ENCODE results near the gene NXNL1. TPM values are rescaled to one million over a fixed set of nuclear protein-coding genes. Genes with fewer than 3 reads are reported as not detected.

The NXNL1 gene
- total and polyA plus RNA-seq, 2 of the 8 experiments (the other 6 are each of a cell fraction or from before 2014, with no cell fraction given), result not detected

DNA sequence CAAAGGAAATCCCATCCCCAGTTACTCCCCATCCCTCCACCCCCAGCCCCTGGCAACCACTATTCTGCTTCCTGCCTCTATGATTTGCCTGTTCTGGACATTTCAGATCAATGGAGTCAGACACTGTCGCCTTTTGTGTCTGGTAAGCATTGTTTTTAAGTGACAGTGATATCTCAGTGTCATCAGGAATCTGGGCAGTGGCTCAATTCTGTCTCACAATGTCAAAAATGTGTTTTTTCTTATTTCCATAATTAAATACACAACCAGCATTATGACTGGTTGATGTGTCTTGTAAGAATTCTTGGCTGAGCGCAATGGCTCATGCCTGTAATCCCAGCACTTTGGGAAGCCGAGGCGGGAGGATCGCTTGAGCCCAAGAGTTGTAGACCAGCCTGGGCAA, 30.6 kb upstream of the NXNL1 start (continued):
- no peak for TF ChIP-seq CEBPB (IDR thresholded peaks at IDR 0.05; ENCODE audit: low read depth, low read length)

All from H1 (cell line).